ENCODE measurements around the gene YLPM1. TPM values are rescaled to one million over a fixed set of nuclear protein-coding genes. Genes with fewer than 3 reads are reported as not detected.

The YLPM1 gene
- total RNA-seq, 1 donor from 2014 or later = 55.9 TPM

GRCh38 chr14:74821267-74821915 lies 58.3 kb downstream of the YLPM1 start:
- Histone ChIP-seq H3K4me1 (no peaks in the 10 kb centered on the region), H3K4me3 (no peak overlapping the region), H3K27me3 (no peaks in the 10 kb centered on the region), H4K20me1 (ENCODE audit: low read depth) (peaks cover 9% of the 10 kb centered on the region), H3K79me2 (ENCODE audit: low read depth) (no peaks in the 10 kb centered on the region), H2AFZ (replicated peaks) (no peak overlapping the region), H3K4me2 (no peak overlapping the region), H3K27ac (no peak overlapping the region), H3K36me3 (peaks cover 8% of the 10 kb centered on the region), H3F3A (ENCODE audit: low read depth) (no peaks in the 10 kb centered on the region), H3K9ac (no peak overlapping the region), H3K9me3 (ENCODE audit: low read depth) (no peaks in the 10 kb centered on the region)
- no peak overlapping the region for H3K4me3 Mint-ChIP-seq
- H3K27me3 Mint-ChIP-seq (ENCODE audit: insufficient read depth, low read depth) = no peaks in the 10 kb centered on the region
- no peaks in the 10 kb centered on the region for H3K9me3 Mint-ChIP-seq
- no peak for DNase-seq (ENCODE audit: low spot score)
- H3K27ac Mint-ChIP-seq = no peak overlapping the region
- H3K4me1 Mint-ChIP-seq = no peaks in the 10 kb centered on the region
- TF ChIP-seq EZH2phosphoT487 (IDR thresholded peaks at IDR 0.05) = no peak
- TF ChIP-seq, protein P1, sequence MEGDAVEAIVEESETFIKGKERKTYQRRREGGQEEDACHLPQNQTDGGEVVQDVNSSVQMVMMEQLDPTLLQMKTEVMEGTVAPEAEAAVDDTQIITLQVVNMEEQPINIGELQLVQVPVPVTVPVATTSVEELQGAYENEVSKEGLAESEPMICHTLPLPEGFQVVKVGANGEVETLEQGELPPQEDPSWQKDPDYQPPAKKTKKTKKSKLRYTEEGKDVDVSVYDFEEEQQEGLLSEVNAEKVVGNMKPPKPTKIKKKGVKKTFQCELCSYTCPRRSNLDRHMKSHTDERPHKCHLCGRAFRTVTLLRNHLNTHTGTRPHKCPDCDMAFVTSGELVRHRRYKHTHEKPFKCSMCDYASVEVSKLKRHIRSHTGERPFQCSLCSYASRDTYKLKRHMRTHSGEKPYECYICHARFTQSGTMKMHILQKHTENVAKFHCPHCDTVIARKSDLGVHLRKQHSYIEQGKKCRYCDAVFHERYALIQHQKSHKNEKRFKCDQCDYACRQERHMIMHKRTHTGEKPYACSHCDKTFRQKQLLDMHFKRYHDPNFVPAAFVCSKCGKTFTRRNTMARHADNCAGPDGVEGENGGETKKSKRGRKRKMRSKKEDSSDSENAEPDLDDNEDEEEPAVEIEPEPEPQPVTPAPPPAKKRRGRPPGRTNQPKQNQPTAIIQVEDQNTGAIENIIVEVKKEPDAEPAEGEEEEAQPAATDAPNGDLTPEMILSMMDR (IDR thresholded peaks at IDR 0.05) = no peak
- no peak for TF ChIP-seq EZH2 (IDR thresholded peaks at IDR 0.05)
- H3K36me3 Mint-ChIP-seq = peaks cover 27% of the 10 kb centered on the region

DNA sequence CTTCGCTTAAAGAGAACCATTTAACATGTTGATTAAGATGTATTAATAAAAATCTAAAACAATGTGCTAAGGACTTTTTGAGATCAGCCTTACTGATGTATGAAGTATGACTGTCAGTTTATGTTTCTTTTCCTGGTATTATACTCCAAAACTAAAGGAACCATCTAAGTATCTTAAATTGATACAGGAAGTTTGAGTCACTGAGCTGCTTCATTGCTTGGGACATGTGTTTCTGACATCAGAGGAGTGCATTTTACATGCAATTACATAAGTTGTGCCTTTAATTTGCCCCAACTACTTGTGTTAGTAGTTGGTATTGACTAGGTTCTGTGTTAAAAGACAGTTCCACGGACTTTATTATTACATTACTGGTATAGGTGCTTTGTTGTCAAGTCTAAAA lies 61.9 kb downstream of the YLPM1 start:
- Histone ChIP-seq H3K9ac (no peak overlapping the region), H3K27ac (no peak overlapping the region), H3F3A (ENCODE audit: low read depth) (no peaks in the 10 kb centered on the region), H3K79me2 (ENCODE audit: low read depth) (no peaks in the 10 kb centered on the region), H3K9me3 (ENCODE audit: low read depth) (no peaks in the 10 kb centered on the region), H2AFZ (replicated peaks) (no peak overlapping the region), H3K27me3 (no peaks in the 10 kb centered on the region), H3K4me2 (no peak overlapping the region), H3K4me1 (no peaks in the 10 kb centered on the region), H3K36me3 (peaks cover 3% of the 10 kb centered on the region), H4K20me1 (ENCODE audit: low read depth) (peaks cover 12% of the 10 kb centered on the region), H3K4me3 (no peak overlapping the region)
- Mint-ChIP-seq H3K27me3 (ENCODE audit: insufficient read depth, low read depth) (no peaks in the 10 kb centered on the region), H3K9me3 (no peaks in the 10 kb centered on the region), H3K27ac (no peak overlapping the region), H3K36me3 (peaks cover 15% of the 10 kb centered on the region), H3K4me1 (no peaks in the 10 kb centered on the region), H3K4me3 (no peak overlapping the region)
- no peak for DNase-seq (ENCODE audit: low spot score)
- no peak for TF ChIP-seq EZH2phosphoT487 (IDR thresholded peaks at IDR 0.05)
- TF ChIP-seq, protein P1 (IDR thresholded peaks at IDR 0.05) = no peak
- TF ChIP-seq EZH2 (IDR thresholded peaks at IDR 0.05) = no peak

GRCh38 chr14:74826574-74826973 lies 63.5 kb downstream of the YLPM1 start:
- DNase-seq (ENCODE audit: low spot score) = no peak

DNA sequence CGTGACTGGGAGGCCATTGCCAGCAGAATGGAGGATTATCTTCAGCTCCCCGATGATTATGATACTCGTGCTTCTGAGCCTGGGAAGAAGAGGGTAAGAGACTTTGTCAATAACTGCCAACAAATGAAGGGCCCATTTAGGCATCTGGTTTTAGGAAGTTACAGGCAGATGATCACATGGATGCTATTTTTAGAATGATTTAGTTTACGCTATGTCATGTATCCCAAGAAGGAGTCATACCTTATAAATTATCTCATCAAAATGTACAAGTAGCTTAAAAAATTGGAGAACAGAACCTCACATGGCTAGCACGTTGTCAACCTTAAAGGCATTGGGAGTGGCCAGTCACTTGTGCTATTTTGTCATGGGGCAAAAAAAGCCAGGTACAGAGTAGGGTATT lies 66.1 kb downstream of the YLPM1 start:
- H3K4me1 Mint-ChIP-seq = no peaks in the 10 kb centered on the region
- no peaks in the 10 kb centered on the region for H3K27me3 Mint-ChIP-seq (ENCODE audit: insufficient read depth, low read depth)
- peaks cover 6% of the 10 kb centered on the region for H4K20me1 ChIP-seq (ENCODE audit: low read depth)
- H3K9me3 ChIP-seq (ENCODE audit: low read depth) = no peaks in the 10 kb centered on the region
- H3K9me3 Mint-ChIP-seq = no peaks in the 10 kb centered on the region
- TF ChIP-seq EZH2phosphoT487 (IDR thresholded peaks at IDR 0.05) = no peak
- TF ChIP-seq EZH2 (IDR thresholded peaks at IDR 0.05) = no peak
- TF ChIP-seq, protein P1 (IDR thresholded peaks at IDR 0.05) = no peak
- no peak overlapping the region for H3K4me3 Mint-ChIP-seq
- H3F3A ChIP-seq (ENCODE audit: low read depth) = peaks cover under 1% of the 10 kb centered on the region
- H3K36me3 ChIP-seq = peaks cover 11% of the 10 kb centered on the region
- H3K36me3 Mint-ChIP-seq = peaks cover 14% of the 10 kb centered on the region
- H3K27ac ChIP-seq = no peak overlapping the region
- H3K4me3 ChIP-seq = no peak overlapping the region
- H3K27me3 ChIP-seq = no peaks in the 10 kb centered on the region
- H3K4me2 ChIP-seq = no peak overlapping the region
- DNase-seq (ENCODE audit: low spot score) = no peak
- H3K9ac ChIP-seq = no peak overlapping the region
- H2AFZ ChIP-seq (replicated peaks) = no peak overlapping the region
- H3K27ac Mint-ChIP-seq = no peak overlapping the region
- no peaks in the 10 kb centered on the region for H3K4me1 ChIP-seq
- H3K79me2 ChIP-seq (ENCODE audit: low read depth) = no peaks in the 10 kb centered on the region

More at GRCh38 chr14:74826574-74826973, 63.5 kb downstream of the YLPM1 start:
- Histone ChIP-seq H3K9ac (no peak overlapping the region), H3K79me2 (ENCODE audit: low read depth) (no peaks in the 10 kb centered on the region), H3K9me3 (ENCODE audit: low read depth) (no peaks in the 10 kb centered on the region), H3K4me2 (no peak overlapping the region), H3K27me3 (no peaks in the 10 kb centered on the region), H3K27ac (no peak overlapping the region), H4K20me1 (ENCODE audit: low read depth) (peaks cover 12% of the 10 kb centered on the region), H3F3A (ENCODE audit: low read depth) (no peaks in the 10 kb centered on the region), H3K4me1 (no peaks in the 10 kb centered on the region), H3K36me3 (peaks cover 4% of the 10 kb centered on the region), H3K4me3 (no peak overlapping the region), H2AFZ (replicated peaks) (no peak overlapping the region)
- no peak overlapping the region for H3K27ac Mint-ChIP-seq
- TF ChIP-seq EZH2 (IDR thresholded peaks at IDR 0.05) (no peak), EZH2phosphoT487 (IDR thresholded peaks at IDR 0.05) (no peak)
- H3K9me3 Mint-ChIP-seq = no peaks in the 10 kb centered on the region
- no peak overlapping the region for H3K4me3 Mint-ChIP-seq
- peaks cover 14% of the 10 kb centered on the region for H3K36me3 Mint-ChIP-seq
- H3K27me3 Mint-ChIP-seq (ENCODE audit: insufficient read depth, low read depth) = no peaks in the 10 kb centered on the region
- no peaks in the 10 kb centered on the region for H3K4me1 Mint-ChIP-seq

All from neural progenitor cell (in vitro differentiated cells).